HG02623 (cell line): Measurements from ENCODE around the gene DLG1.

Experiments
- ATAC-seq: cut with Tn5 transposase; IDR thresholded peaks from one replicate; pipeline ENCODE4 v1.9.1; 2021; ENCODE audit warnings: moderate library complexity; ENCODE audit not compliant: unreplicated experiment

Gene DLG1

GRCh38 chr3:197320582-197320981 is 22.2 kb upstream of the DLG1 start:
- ATAC-seq, result no peak

DNA sequence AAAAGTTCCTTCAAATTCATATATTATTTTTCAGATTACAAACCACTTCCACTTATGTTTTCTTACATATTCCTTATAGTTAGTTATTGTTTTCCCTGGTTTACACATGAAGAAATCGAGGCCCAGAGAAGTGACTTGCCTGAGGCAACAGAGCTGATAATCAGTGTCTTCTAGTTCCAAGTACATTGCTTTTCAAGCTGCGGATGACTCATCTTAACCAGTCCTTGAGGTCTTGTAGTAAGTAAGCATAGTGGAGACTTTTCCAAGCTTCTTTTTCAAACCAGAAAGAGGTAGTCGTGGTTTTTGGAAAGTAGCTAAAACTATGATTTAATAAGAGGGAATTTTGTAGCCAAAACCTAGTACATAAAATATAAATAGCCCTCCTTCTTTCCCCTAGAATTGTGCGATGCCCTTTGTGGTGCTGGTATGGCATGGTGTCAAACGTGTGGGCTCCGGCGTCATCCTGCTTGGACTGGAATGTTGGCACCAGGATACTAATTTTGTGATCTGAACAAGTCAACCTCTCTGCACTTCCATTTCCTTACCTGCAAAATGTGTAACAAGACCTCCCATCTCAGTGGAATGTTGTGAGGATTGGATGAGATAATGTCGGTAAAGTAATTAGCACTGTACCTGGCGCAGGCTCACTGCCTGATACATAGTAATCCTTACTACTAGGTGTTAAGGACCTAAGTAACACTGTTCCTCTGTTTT is 19.0 kb upstream of the DLG1 start:
- ATAC-seq, result no peak

DNA sequence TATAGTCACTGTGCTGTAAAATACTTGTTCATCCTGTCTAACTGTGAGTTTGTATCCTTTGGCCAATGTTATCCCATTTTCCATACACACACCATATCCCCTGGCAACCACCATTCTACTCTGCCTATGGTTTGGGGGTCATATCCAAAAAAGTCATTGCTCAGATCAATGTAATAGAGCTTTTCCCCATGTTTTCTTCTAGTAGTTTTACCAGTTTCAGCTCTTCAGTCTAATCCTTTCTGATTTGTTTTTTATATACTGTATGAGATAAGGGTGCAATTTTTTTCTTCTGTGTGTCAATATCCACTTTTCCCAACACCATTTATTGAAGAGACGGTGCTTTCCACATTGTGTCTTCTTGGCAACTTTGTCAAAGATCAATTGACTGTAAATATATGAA is 14.0 kb upstream of the DLG1 start:
- no peak for ATAC-seq

DNA sequence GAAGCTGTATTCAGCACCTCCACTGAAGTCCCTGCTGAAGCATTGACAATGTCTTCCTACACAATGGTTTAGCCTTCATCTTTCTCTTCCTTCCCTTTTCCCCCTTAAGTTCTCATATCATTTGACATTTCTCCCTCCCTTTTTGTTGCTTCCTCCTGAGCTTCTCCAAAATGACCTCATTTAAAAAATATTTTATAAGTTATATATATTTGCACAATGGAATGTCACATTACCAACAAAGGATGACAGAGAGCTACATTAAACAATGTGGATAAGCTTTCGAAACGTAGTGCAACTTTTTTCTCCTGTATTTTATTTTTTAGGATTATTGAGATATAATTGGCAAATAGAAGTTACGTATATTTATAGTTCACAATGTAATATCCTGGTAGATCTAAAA is 13.2 kb upstream of the DLG1 start:
- no peak for ATAC-seq

GRCh38 chr3:197309528-197310361 is 11.3 kb upstream of the DLG1 start:
- no peak for ATAC-seq

DNA sequence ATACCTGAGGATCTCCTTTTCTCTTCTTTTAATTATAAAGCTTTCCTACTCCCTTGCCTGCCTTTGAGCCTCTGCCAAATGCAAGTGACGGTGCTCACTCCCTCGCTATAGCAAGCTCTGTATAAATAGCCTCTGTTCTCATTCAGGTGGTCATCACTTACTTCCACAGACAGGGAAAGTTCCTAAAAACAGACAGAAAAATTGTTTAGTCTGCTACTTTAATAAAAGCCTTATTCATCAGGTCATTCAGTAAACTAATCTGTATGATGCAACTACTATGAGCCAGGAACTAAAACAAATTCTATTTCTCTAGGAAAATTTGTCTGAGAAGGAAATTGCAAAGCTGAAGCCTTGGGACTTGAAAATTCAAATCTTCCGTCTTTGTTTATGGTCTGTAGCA is 10.2 kb upstream of the DLG1 start:
- no peak for ATAC-seq

DNA sequence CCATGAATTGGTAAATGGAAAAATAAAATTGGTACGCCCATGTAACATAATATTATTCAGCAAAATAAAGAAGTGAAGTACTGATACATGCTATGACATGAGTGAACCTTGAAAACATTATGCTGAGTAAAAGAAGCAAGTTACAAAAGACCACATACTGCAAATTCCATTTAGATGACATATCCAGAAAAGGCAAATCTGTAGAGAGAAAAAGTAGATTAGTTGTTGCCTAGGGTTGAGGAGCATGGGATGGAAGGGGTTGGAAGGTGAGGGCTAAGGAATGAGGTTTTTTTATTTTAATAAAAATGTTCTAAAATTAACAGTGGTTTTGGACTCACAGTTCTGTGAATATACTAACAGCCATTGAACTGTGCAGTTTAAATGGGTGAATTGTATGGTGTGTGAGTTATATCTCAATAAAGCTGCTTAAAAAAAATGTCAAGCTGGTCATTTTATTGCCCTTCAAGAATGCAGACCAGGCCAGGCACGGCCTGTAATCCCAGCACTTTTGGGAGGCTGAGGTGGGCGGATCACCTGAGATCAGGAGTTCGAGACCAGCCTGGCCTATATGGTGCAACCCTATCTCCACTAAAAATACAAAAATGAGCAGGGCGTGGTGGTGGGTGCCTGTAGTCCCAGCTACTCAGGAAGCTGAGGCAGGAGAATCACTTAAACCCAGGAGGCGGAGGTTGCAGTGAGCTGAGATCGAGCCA is 8.1 kb upstream of the DLG1 start:
- no peak for ATAC-seq

DNA sequence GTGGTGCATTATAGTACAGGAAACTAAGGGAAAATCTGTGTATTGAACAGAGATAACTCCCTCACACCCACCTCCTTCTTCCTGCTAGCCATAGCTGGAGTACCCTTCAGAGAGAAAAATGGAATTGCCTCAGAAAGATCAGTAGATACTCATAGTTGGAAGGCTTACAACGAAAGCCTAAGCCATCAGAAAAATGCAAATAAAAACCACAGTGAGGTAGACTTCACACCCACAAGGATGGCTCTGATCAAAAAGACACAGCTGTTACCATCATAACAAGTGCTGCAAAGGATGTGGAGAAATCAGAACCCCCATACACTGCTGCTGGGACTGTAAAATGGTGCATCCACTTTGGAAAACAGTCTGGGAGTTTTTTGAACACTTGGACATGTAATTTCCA is 7.4 kb upstream of the DLG1 start:
- ATAC-seq, result peak; percentile 86

GRCh38 chr3:197303452-197303851 is 5.0 kb upstream of the DLG1 start:
- no peak for ATAC-seq

- no peak for ATAC-seq
These were observed 4.4 kb upstream of the DLG1 start for GRCh38 chr3:197302696-197303341.

- ATAC-seq, result no peak
These were observed 3.6 kb upstream of the DLG1 start for GRCh38 chr3:197302033-197302432.

GRCh38 chr3:197300361-197300760 is 1.9 kb upstream of the DLG1 start:
- no peak for ATAC-seq

GRCh38 chr3:197298945-197299854 is 788 bp upstream of the DLG1 start:
- ATAC-seq, result no peak

DNA sequence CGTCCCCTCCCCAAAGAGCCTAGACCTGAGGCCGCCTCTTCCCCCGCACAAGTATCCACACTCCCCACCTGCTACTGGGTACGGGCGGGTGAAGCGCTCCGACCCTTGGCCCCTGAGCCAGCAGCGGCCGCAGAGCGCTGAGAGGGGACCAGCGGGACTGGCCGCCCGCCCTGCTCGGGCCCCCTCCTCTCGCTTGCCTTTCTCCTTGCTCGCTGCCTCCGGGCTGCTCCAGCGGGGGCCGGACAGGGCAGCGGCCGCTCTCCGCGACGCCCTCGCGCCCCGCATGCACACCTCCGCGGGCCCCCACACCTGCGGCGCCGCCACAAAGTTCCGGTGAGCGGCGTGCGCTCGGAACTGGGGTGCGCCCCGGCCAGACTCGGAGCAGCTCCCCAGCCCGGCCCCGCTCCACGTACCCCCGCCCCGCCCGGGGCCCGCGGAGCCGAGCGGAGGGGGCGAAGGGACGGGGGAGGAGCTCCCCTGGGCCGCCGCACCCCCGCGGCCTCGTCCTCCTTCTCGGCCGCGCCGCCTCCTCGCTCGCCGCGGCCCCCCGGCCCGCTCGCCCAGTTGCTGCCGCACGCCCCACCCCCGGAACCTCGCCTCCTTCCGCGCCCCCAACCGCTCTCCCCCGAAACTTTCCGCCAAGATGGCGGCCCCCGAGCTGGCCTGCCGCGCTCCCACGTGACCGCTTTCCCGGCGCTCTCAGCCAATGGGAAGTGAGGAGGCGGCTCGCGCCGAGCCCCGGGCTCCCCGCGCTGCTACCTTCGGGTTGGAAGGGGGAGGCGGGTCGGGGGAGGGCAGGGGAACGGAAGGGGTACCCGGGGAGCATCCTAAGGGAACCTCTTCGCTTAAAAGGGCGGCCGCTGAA is 704 bp downstream of the DLG1 start:
- ATAC-seq, result peak; percentile 60

DNA sequence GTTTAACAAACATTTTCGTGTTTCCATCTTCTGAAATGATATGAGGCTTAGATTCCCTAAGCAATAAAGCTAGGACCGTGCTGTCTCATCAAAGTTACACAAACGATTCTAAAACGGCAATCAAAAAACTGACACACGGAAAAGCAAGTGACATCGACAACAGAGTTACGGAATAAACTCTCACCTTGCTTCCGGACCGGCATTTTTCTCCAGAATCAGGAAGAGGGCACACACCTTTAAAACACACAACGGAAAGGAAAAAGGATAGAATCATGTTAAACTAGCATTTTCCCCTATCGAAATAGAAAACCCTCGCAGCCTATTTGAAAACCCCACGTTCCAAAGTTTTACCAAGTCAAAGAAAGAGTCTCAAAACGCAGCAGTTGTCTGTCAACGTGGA is 1.4 kb downstream of the DLG1 start:
- ATAC-seq, result no peak

- no peak for ATAC-seq
These were observed 1.9 kb downstream of the DLG1 start for GRCh38 chr3:197296545-197296944.

- ATAC-seq, result no peak
These were observed 2.5 kb downstream of the DLG1 start for GRCh38 chr3:197295871-197296270.

DNA sequence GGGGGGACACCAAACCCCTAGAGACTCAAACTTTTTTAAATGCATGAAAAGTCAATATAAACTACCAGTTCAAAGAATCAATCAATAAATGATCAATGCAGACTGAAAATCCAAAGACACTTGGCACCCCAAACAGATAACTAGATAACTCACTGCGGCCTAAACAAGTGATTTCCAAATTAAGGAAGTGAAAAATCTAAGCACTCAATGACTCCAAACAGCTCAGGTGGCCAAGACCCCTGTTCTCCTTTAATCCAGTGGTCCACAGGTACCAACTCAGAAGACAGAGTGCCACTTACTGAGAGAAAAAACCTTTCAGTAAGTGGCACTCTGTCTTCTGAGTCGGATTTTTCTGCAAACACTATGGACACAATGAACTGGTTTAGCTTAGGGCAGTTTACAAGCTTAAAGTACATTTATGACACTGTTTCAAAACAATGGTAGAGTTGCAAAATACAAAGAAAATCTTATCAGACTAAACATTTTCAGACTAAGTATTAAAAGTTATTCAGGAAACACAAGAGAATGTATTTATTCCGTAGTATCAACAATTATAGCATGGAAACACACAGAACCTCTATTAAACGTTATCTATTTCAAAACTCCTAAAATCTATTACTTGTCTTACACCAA is 4.7 kb downstream of the DLG1 start:
- no peak for ATAC-seq

DNA sequence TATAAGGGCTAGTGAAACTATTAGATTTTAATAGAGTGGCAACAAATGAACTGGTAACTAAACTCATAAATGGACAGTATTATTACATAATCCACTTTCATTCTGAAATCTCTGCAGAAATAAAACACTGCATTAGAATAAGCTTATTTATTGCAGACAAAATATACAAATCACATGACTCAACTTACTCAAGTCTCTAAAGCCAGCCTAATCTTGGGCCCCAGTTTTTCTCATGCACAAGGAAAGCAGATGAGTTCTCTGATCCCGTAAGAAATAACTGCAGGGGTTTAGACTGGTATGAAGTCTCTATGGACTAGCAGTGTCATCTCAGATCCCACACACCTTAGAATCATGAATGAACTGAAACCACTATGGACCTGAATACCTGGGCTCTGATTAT is 5.8 kb downstream of the DLG1 start:
- no peak for ATAC-seq
